ENCODE data around the gene ADCY4.
A peak's percentile ranks its signal among the peaks of the same experiment; 100 is the strongest.

Gene ADCY4

DNA sequence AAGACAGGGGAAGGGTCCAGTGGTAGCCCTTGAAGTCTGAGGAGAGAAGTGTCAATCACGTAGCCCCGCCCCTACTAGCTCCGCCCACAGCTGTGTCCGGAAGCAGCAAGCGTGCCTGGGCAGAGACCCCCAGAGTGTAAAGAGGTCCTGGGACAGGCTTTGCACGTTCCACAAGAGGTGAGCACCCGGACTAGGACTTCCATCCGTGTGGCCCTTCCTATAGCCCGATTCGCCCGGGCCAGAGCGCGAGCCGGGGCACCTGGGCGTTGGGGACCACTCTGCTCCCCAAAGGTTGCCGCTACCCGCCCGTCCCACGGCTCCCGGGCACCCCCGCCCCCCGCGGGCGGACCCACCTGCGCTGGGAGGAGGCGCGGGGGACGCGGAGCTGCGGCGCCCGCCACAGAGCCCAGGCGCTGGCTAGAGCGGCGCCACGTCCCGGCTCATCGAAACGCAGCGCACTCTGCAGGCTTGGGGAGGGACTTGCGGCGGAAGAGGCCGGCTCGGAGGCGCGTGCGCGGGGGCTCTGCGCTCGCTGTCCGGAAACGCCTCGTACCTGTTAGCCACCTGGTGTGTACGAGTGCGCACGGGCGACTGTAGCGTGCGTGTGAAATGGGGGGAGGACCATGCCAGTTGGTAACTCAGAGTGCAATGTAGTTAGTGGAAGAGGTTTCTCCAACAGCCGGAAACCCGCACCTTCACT is 63.6 kb downstream of the ADCY4 start, which contains the start of gene RABGGTA:
RABGGTA (minus strand) TSS at position 464 of the 700 bp plus-strand sequence. CDS start 482 bp downstream, outside the sequence.
- DNase-seq = peak; percentile 98

DNA sequence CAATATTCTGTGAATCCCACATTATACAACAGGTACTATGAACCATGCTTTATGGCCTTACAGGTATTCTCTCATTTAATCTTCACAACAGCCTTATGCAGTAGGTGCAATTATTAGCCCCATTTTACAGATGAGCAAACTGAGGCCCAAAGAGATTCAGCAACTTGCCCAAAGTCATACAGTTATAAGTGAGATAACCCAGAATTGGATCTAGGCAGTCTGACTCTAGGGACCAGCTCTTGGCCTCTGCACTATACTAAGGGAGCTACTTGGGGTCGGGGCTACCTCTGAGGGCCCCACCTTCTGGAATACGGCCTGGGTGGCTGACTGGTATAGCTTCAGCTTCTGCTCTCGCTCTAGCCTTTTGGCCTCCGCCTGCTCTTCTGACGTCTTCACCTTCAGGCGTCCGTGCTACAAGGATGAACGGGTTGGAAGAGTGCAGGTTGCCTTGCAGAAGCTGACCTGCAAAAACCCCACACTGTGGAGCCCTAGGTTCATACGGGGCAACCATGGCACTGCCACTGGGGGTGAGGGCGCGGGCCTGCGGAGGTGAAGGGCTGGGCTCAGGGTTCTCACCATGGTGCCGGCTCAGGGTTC is 64.2 kb downstream of the ADCY4 start:
- DNase-seq = no peak

DNA sequence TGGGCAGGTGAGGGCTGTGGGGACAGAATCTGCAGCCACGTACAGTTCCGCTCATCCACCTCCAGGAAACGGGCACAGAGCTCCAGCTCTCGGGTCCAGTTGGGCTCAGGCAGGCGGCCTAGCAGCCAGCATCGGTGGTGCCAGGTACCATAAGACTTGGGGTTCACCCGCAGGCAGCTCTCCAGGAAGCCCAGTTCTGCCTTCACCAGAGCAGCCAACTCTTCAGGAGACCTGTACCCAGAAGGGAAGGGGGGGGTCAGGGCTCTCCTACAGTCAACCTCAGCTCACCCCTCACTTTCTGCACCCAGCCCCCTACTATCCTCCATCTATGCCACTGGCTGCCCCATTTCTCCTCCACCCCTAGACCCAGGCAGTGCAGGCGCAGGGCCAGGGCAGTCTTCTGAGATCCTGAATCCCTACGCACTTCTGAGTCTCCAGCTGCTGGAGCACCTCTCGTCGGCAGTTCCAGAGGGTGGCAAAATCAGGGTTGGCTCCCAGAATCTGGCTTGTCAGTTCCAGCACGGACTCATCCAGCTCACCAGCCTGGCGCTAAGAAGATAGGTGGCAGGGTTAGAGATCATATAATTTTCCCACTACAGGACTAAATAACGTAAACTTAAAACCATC is 64.8 kb downstream of the ADCY4 start:
- no peak for DNase-seq

DNA sequence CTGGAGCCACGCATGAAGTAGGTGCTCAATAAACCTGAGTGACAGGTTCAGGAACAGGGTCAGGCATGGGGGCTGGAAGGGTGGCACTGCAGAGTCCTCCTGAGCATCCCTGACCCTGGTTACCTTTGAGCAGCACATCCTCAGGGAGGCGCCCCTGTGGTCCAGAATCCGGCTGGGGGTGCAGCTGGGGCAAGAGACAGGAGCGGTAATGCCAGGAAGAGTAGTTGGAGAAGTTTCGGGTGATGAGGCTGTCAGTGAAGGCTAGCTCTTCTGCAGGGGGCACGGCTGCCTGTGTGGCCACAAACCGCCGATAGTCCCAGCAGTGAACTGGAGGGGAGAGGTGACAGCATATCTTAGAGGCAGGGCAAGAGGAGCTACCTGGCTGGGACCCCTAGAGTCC is 65.5 kb downstream of the ADCY4 start:
- no peak for DNase-seq
